Measurements from ENCODE around the gene TMEM179B. TPM values are rescaled to one million over a fixed set of nuclear protein-coding genes. Genes with fewer than 3 reads are reported as not detected.
A peak's percentile ranks its signal among the peaks of the same experiment; 100 is the strongest.

TMEM179B gene
- polyA plus RNA-seq, 1 donor (not counting 4 experiments of a cell fraction or from before 2014, with no cell fraction given), result 35.4 TPM

- Histone ChIP-seq H3K4me1 (ENCODE audit: control insufficient read depth, extremely low read depth, insufficient read depth, low read length) (peaks cover 11% of the 10 kb centered on the region), H3K4me3 (ENCODE audit: control insufficient read depth in 2 of 3, extremely low read depth in 1 of 3, insufficient read depth in 2 of 3, low read depth in 1 of 3, low read length in 3 of 3) (peak within 1 kb of the TSS; percentile 70 to 95 (median 85)), H3K27ac (ENCODE audit: control insufficient read depth, insufficient read depth, low read length) (peak within 1 kb of the TSS; percentile 94), H3K9me3 (ENCODE audit: control insufficient read depth, low read depth, low read length) (no peaks in the 10 kb centered on the region), H3K27me3 (ENCODE audit: control insufficient read depth, extremely low read depth, insufficient read depth, low read length) (no peaks in the 10 kb centered on the region), H3K9ac (ENCODE audit: control insufficient read depth, extremely low read depth, insufficient read depth, low read length) (peak within 1 kb of the TSS; percentile 95), H3K79me2 (ENCODE audit: control insufficient read depth, insufficient read depth, low read length) (peaks cover 16% of the 10 kb centered on the region), H4K20me1 (ENCODE audit: control insufficient read depth, extremely low read depth, insufficient read depth, low read length) (no peaks in the 10 kb centered on the region), H3K4me2 (ENCODE audit: control insufficient read depth, extremely low read depth, insufficient read depth, low read depth, low read length) (peak within 1 kb of the TSS; percentile 83), H3K36me3 (ENCODE audit: control insufficient read depth in 2 of 2, extremely low read depth in 1 of 2, insufficient read depth in 2 of 2, low read length in 2 of 2) (peaks cover 9 to 16% of the 10 kb centered on the region in 2 experiments), H2AFZ (ENCODE audit: control insufficient read depth, low read length) (peak within 1 kb of the TSS; percentile 100), H3K9me1 (ENCODE audit: control insufficient read depth, extremely low read depth, insufficient read depth, low read length) (peaks cover 2% of the 10 kb centered on the region)
- peak; percentile 96 for DNase-seq (ENCODE audit: low read depth, low spot score)
- peak; percentile 93 for FAIRE-seq
- dilution Hi-C loops (cut with MboI; ENCODE audit: extremely low pct_ligation_motif_present, low sequenced_read_pairs), result no loop called here
- TF ChIP-seq EZH2 (IDR thresholded peaks at IDR 0.05; ENCODE audit: low read length) (no peak), CTCF (optimal IDR thresholded peaks at IDR 0.05 in 1 of 3, IDR thresholded peaks at IDR 0.05 in 1 of 3, conservative IDR thresholded peaks at IDR 0.05 in 1 of 3; ENCODE audit: extremely low read depth in 1 of 3, insufficient read depth in 2 of 3, low read length in 3 of 3) (peak in 1 of 3 experiments; percentile 4)
Observed at GRCh38 chr11:62753736-62754603, 33.2 kb upstream of the TMEM179B start, which contains the start of gene ZBTB3. TSS of gene ZBTB3 (minus strand) at chr11:62754160. CDS start at chr11:62753664, 496 bp downstream.

- Histone ChIP-seq H2AFZ (ENCODE audit: control insufficient read depth, low read length) (no peak overlapping the region), H3K4me2 (ENCODE audit: control insufficient read depth, extremely low read depth, insufficient read depth, low read depth, low read length) (no peak overlapping the region), H3K4me1 (ENCODE audit: control insufficient read depth, extremely low read depth, insufficient read depth, low read length) (peaks cover 11% of the 10 kb centered on the region), H3K79me2 (ENCODE audit: control insufficient read depth, insufficient read depth, low read length) (peaks cover 16% of the 10 kb centered on the region), H3K4me3 (ENCODE audit: control insufficient read depth in 2 of 3, extremely low read depth in 1 of 3, insufficient read depth in 2 of 3, low read depth in 1 of 3, low read length in 3 of 3) (no peak overlapping the region), H3K9me3 (ENCODE audit: control insufficient read depth, low read depth, low read length) (no peaks in the 10 kb centered on the region), H3K36me3 (ENCODE audit: control insufficient read depth in 2 of 2, extremely low read depth in 1 of 2, insufficient read depth in 2 of 2, low read length in 2 of 2) (peaks cover 9 to 15% of the 10 kb centered on the region in 2 experiments), H3K9me1 (ENCODE audit: control insufficient read depth, extremely low read depth, insufficient read depth, low read length) (peaks cover 2% of the 10 kb centered on the region), H3K27ac (ENCODE audit: control insufficient read depth, insufficient read depth, low read length) (no peak overlapping the region), H4K20me1 (ENCODE audit: control insufficient read depth, extremely low read depth, insufficient read depth, low read length) (no peaks in the 10 kb centered on the region), H3K27me3 (ENCODE audit: control insufficient read depth, extremely low read depth, insufficient read depth, low read length) (no peaks in the 10 kb centered on the region), H3K9ac (ENCODE audit: control insufficient read depth, extremely low read depth, insufficient read depth, low read length) (no peak overlapping the region)
- FAIRE-seq, result no peak
- TF ChIP-seq EZH2 (IDR thresholded peaks at IDR 0.05; ENCODE audit: low read length) (no peak), CTCF (optimal IDR thresholded peaks at IDR 0.05 in 1 of 3, IDR thresholded peaks at IDR 0.05 in 1 of 3, conservative IDR thresholded peaks at IDR 0.05 in 1 of 3; ENCODE audit: extremely low read depth in 1 of 3, insufficient read depth in 2 of 3, low read length in 3 of 3) (no peak)
- dilution Hi-C loops (cut with MboI; ENCODE audit: extremely low pct_ligation_motif_present, low sequenced_read_pairs), result no loop called here
- DNase-seq (ENCODE audit: low read depth, low spot score), result no peak
Observed at GRCh38 chr11:62755086-62755615, 32.1 kb upstream of the TMEM179B start.
